ENCODE results near the gene USP2. TPM values are rescaled to one million over a fixed set of nuclear protein-coding genes. Genes with fewer than 3 reads are reported as not detected.
A peak's percentile ranks its signal among the peaks of the same experiment; 100 is the strongest.

The USP2 gene
- total and polyA plus RNA-seq, 2 of the 8 experiments (the other 6 are each of a cell fraction or from before 2014, with no cell fraction given), result 2.2 to 6.9 TPM

DNA sequence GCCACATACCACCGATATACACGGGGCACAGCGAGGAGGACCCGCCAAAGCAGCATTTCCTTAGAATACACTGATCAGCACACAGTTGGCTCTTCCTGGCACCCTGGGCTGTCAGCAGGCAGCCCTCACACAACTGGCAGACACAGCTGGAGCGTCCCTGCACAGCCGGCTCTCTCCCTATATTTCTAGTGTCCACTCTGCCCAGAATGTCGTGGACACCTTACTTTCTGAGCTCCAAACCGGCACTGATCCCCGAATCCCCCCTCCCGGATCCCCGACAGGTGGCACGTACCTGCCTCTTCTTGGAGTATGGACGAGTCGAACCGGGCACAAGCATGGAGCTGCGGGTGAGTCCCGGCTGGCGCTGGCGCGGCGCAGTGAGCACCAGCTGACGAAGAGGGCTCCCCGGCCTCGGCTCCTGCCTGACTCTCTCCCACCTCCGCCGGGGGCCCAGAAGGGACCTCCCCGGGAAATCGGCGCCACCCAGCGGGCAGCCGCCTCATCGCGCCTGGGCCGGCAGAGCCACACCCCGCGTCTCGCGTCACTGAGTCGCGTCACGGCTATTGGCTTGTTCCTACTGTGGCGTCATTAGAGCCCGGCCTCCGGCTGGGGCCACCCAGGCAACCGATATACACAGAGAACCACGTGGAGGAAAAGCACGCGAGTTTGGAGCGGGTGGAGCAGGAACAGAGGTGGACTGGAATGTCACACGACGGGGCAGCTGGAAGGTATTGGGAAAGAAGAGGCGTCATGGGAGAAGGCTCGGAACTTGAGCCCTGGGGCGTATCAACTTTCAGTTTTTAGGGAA is at the start of gene USP2 (continued):
- TF ChIP-seq POLR2A (IDR thresholded peaks at IDR 0.05; ENCODE audit: control extremely low read depth in 1 of 2, low read depth in 2 of 2, low read length in 2 of 2), result peak in 1 of 2 experiments; percentile 18; a peak in 1 of 3 replicates
- TF ChIP-seq CTBP2 (IDR thresholded peaks at IDR 0.05; ENCODE audit: borderline replicate concordance, insufficient read depth, insufficient read length, low read length), result no peak
- no peak for TF ChIP-seq YY1 (IDR thresholded peaks at IDR 0.05; ENCODE audit: low read depth, low read length)
- TF ChIP-seq GTF2F1 (IDR thresholded peaks at IDR 0.05; ENCODE audit: borderline replicate concordance, low read depth, low read length), result no peak
- no peak for TF ChIP-seq BCL11A (IDR thresholded peaks at IDR 0.05; ENCODE audit: low read depth in 2 of 2, low read length in 2 of 2)
- TF ChIP-seq, protein P1, sequence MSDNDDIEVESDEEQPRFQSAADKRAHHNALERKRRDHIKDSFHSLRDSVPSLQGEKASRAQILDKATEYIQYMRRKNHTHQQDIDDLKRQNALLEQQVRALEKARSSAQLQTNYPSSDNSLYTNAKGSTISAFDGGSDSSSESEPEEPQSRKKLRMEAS (IDR thresholded peaks at IDR 0.05), result peak; percentile 97
- peak; percentile 98 for TF ChIP-seq SAP30 (IDR thresholded peaks at IDR 0.05; ENCODE audit: insufficient read depth, insufficient replicate concordance, low read length)
- TF ChIP-seq SRF (IDR thresholded peaks at IDR 0.05; ENCODE audit: low read depth, low read length), result no peak
- peak; percentile 77 for TF ChIP-seq KDM4A (IDR thresholded peaks at IDR 0.05; ENCODE audit: low read depth, low read length, severe bottlenecking)
- no peak for TF ChIP-seq RFX5 (IDR thresholded peaks at IDR 0.05; ENCODE audit: borderline replicate concordance, low read depth, low read length)
- no peak for TF ChIP-seq SIX5 (IDR thresholded peaks at IDR 0.05; ENCODE audit: low read depth, low read length)
